HG02981 (cell line): ENCODE results near the gene CLCNKB.

Experiments used
- ATAC-seq: cut with Tn5 transposase; IDR thresholded peaks from one replicate; pipeline ENCODE4 v1.9.1; 2021; ENCODE audit warnings: mild to moderate bottlenecking, moderate library complexity; ENCODE audit not compliant: unreplicated experiment

The CLCNKB gene

GRCh38 chr1:16091296-16091695 lies 47.7 kb downstream of the CLCNKB start:
- no peak for ATAC-seq

- ATAC-seq = no peak
These were observed 48.7 kb downstream of the CLCNKB start for GRCh38 chr1:16092097-16092922.

GRCh38 chr1:16092923-16093511 lies 49.4 kb downstream of the CLCNKB start:
- ATAC-seq = no peak

GRCh38 chr1:16093611-16094010 lies 50.0 kb downstream of the CLCNKB start:
- no peak for ATAC-seq

- ATAC-seq = no peak
These were observed 51.0 kb downstream of the CLCNKB start for GRCh38 chr1:16094453-16095158.

GRCh38 chr1:16095447-16095846 lies 51.9 kb downstream of the CLCNKB start:
- ATAC-seq = no peak

- ATAC-seq = no peak
These were observed 55.8 kb downstream of the CLCNKB start for GRCh38 chr1:16099412-16099811.

GRCh38 chr1:16101623-16102022 lies 58.0 kb downstream of the CLCNKB start:
- ATAC-seq = no peak
